Astrocyte (in vitro differentiated cells and primary cell): ENCODE results near the gene EMC10. TPM values are rescaled to one million over a fixed set of nuclear protein-coding genes. Genes with fewer than 3 reads are reported as not detected.

Experiments
- DNase-seq: peaks from one replicate; pipeline ENCODE4 v3.0.0-alpha.2; 2010; ENCODE audit warnings: low read depth
- FAIRE-seq: peaks from 2 replicates; lab custom pipeline; 2011; peaks lifted over from hg19 to GRCh38; lab: Jason Lieb, UNC
- H2AFZ ChIP-seq: 2 replicates; pipeline ENCODE4 v1.6.0; 2012; ENCODE audit warnings: low read depth, low read length, inconsistent platforms
- H3K27ac ChIP-seq: 2 replicates; pipeline ENCODE4 v1.5.1; 2011; ENCODE audit warnings: low read depth, low read length, inconsistent platforms
- H3K27me3 ChIP-seq: 2 replicates; pipeline ENCODE4 v1.6.0; 2011; ENCODE audit warnings: low read length, inconsistent platforms; ENCODE audit not compliant: insufficient read depth
- H3K36me3 ChIP-seq: 2 replicates; pipeline ENCODE4 v1.5.1; 2011; ENCODE audit warnings: low read length, inconsistent platforms; ENCODE audit not compliant: insufficient read depth
- H3K4me1 ChIP-seq: 2 replicates; pipeline ENCODE4 v1.5.1; 2011; ENCODE audit warnings: low read length, inconsistent platforms; ENCODE audit not compliant: insufficient read depth
- H3K4me2 ChIP-seq: 2 replicates; pipeline ENCODE4 v1.6.0; 2012; ENCODE audit warnings: low read length, inconsistent platforms
- H3K4me3 ChIP-seq: 2 replicates; pipeline ENCODE4 v1.5.1; 2011; ENCODE audit warnings: low read depth, mild to moderate bottlenecking, low read length, inconsistent platforms; ENCODE audit not compliant: insufficient read depth
- H3K79me2 ChIP-seq: 2 replicates; pipeline ENCODE4 v1.6.0; 2012; ENCODE audit warnings: mild to moderate bottlenecking, low read length, inconsistent platforms; ENCODE audit not compliant: insufficient read depth
- H3K9ac ChIP-seq: 2 replicates; pipeline ENCODE4 v1.6.0; 2012; ENCODE audit warnings: mild to moderate bottlenecking, low read length, inconsistent platforms
- H3K9me3 ChIP-seq: 2 replicates; pipeline ENCODE4 v1.5.1; 2012; ENCODE audit warnings: low read depth, mild to moderate bottlenecking, low read length, inconsistent platforms; ENCODE audit not compliant: insufficient read depth
- H4K20me1 ChIP-seq: 2 replicates; pipeline ENCODE4 v1.6.0; 2012; ENCODE audit warnings: low read length, inconsistent platforms; ENCODE audit not compliant: insufficient read depth
- H3K27ac Mint-ChIP-seq: one replicate; pipeline ENCODE4 v1.8.0; 2021; ENCODE audit warnings: mild to moderate bottlenecking, mixed read lengths; ENCODE audit not compliant: unreplicated experiment
- H3K27me3 Mint-ChIP-seq: one replicate; pipeline ENCODE4 v1.8.0; 2021; ENCODE audit warnings: low read depth, mixed read lengths; ENCODE audit not compliant: unreplicated experiment
- H3K36me3 Mint-ChIP-seq: one replicate; pipeline ENCODE4 v1.8.0; 2021; ENCODE audit warnings: low read depth, mixed read lengths; ENCODE audit not compliant: unreplicated experiment
- H3K4me1 Mint-ChIP-seq: one replicate; pipeline ENCODE4 v1.8.0; 2021; ENCODE audit warnings: low read depth, mixed read lengths; ENCODE audit not compliant: unreplicated experiment
- H3K4me3 Mint-ChIP-seq: one replicate; pipeline ENCODE4 v1.8.0; 2021; ENCODE audit warnings: mild to moderate bottlenecking, moderate library complexity, mixed read lengths; ENCODE audit not compliant: unreplicated experiment
- H3K9me3 Mint-ChIP-seq: one replicate; pipeline ENCODE4 v1.8.0; 2021; ENCODE audit warnings: mild to moderate bottlenecking, mixed read lengths; ENCODE audit not compliant: unreplicated experiment
- EZH2 ChIP-seq: IDR thresholded peaks from 2 replicates; pipeline ENCODE4 v1.6.1; 2012; ENCODE audit warnings: mild to moderate bottlenecking, low read length, inconsistent platforms; ENCODE audit not compliant: insufficient read depth
- total RNA-seq: library from RNA; stranded (reverse); gene quantifications from 2 replicates; pipeline ENCODE4 v1.2.1, GENCODE V29; 2021
- TF ChIP-seq, protein P1 (sequence below): IDR thresholded peaks from 2 replicates; pipeline ENCODE4 v1.5.1; 2011; ENCODE audit warnings: low read depth, mild to moderate bottlenecking, inconsistent platforms, low read length, moderate library complexity; ENCODE audit not compliant: insufficient read depth

EMC10 gene
- total RNA-seq, 1 donor from 2014 or later, result not detected

GRCh38 chr19:50531171-50531612, 54.9 kb downstream of the EMC10 start:
- no peaks in the 10 kb centered on the region for H3K4me1 ChIP-seq
- no peaks in the 10 kb centered on the region for H3K79me2 ChIP-seq
- H3K36me3 Mint-ChIP-seq, result no peaks in the 10 kb centered on the region
- H3K4me3 ChIP-seq, result no peak overlapping the region
- H3K27ac ChIP-seq, result no peak overlapping the region
- TF ChIP-seq EZH2, result no peak
- TF ChIP-seq, protein P1, sequence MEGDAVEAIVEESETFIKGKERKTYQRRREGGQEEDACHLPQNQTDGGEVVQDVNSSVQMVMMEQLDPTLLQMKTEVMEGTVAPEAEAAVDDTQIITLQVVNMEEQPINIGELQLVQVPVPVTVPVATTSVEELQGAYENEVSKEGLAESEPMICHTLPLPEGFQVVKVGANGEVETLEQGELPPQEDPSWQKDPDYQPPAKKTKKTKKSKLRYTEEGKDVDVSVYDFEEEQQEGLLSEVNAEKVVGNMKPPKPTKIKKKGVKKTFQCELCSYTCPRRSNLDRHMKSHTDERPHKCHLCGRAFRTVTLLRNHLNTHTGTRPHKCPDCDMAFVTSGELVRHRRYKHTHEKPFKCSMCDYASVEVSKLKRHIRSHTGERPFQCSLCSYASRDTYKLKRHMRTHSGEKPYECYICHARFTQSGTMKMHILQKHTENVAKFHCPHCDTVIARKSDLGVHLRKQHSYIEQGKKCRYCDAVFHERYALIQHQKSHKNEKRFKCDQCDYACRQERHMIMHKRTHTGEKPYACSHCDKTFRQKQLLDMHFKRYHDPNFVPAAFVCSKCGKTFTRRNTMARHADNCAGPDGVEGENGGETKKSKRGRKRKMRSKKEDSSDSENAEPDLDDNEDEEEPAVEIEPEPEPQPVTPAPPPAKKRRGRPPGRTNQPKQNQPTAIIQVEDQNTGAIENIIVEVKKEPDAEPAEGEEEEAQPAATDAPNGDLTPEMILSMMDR, result no peak
- no peak for DNase-seq
- no peak overlapping the region for H3K4me2 ChIP-seq
- no peaks in the 10 kb centered on the region for H3K36me3 ChIP-seq
- no peak overlapping the region for H3K27ac Mint-ChIP-seq
- H3K4me1 Mint-ChIP-seq, result no peaks in the 10 kb centered on the region
- H3K27me3 Mint-ChIP-seq, result no peaks in the 10 kb centered on the region
- no peak overlapping the region for H3K9ac ChIP-seq
- H3K4me3 Mint-ChIP-seq, result no peak overlapping the region
- H3K9me3 Mint-ChIP-seq, result peaks cover 12% of the 10 kb centered on the region
- H4K20me1 ChIP-seq, result no peaks in the 10 kb centered on the region
- peaks cover 8% of the 10 kb centered on the region for H3K9me3 ChIP-seq
- no peak overlapping the region for H2AFZ ChIP-seq
- H3K27me3 ChIP-seq, result no peaks in the 10 kb centered on the region
- no peak for FAIRE-seq

GRCh38 chr19:50532952-50533351, 56.6 kb downstream of the EMC10 start:
- no peak for TF ChIP-seq EZH2
- TF ChIP-seq, protein P1, result no peak
- Histone ChIP-seq H3K9ac (no peak overlapping the region), H3K27me3 (no peaks in the 10 kb centered on the region), H2AFZ (no peak overlapping the region), H3K79me2 (no peaks in the 10 kb centered on the region), H3K36me3 (no peaks in the 10 kb centered on the region), H3K4me1 (no peaks in the 10 kb centered on the region), H3K4me2 (no peak overlapping the region), H4K20me1 (no peaks in the 10 kb centered on the region), H3K4me3 (no peak overlapping the region), H3K9me3 (peaks cover 8% of the 10 kb centered on the region), H3K27ac (no peak overlapping the region)
- DNase-seq (no peak), FAIRE-seq (no peak)
- no peak overlapping the region for H3K27ac Mint-ChIP-seq
- H3K4me1 Mint-ChIP-seq, result no peaks in the 10 kb centered on the region
- H3K9me3 Mint-ChIP-seq, result peaks cover 18% of the 10 kb centered on the region
- H3K4me3 Mint-ChIP-seq, result no peak overlapping the region
- no peaks in the 10 kb centered on the region for H3K27me3 Mint-ChIP-seq
- no peaks in the 10 kb centered on the region for H3K36me3 Mint-ChIP-seq

DNA sequence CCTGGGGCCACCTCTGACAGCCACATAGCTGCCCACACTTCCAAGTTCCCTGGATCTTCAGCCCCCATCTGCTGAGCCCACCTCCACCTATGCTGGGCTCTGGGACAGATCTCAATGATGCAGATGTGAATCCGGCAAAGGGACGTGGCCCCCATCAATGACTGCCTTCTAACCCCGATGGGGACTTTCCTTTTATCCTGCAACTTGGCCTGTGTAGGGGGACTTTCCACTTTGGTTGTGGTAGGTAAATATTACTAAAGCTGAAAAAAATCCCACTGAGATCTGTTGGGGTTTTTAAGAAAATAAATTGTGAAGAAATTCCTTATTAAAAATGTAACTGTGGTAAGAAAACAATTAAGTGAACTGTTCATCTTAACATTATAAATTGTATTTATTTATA, 58.2 kb downstream of the EMC10 start:
- Mint-ChIP-seq H3K36me3 (no peaks in the 10 kb centered on the region), H3K4me3 (no peak overlapping the region), H3K9me3 (peaks cover 18% of the 10 kb centered on the region), H3K4me1 (no peaks in the 10 kb centered on the region), H3K27me3 (no peaks in the 10 kb centered on the region), H3K27ac (no peak overlapping the region)
- TF ChIP-seq, protein P1, result no peak
- TF ChIP-seq EZH2, result no peak
- Histone ChIP-seq H3K9ac (no peak overlapping the region), H3K79me2 (no peaks in the 10 kb centered on the region), H3K4me2 (no peak overlapping the region), H3K27me3 (no peaks in the 10 kb centered on the region), H3K4me3 (no peak overlapping the region), H3K4me1 (no peaks in the 10 kb centered on the region), H3K9me3 (peaks cover 8% of the 10 kb centered on the region), H2AFZ (no peak overlapping the region), H4K20me1 (no peaks in the 10 kb centered on the region), H3K27ac (no peak overlapping the region), H3K36me3 (no peaks in the 10 kb centered on the region)
- DNase-seq (no peak), FAIRE-seq (no peak)
